HG03196 (cell line): Measurements from ENCODE around the gene FAAP100.

Experiments used
- ATAC-seq: cut with Tn5 transposase; IDR thresholded peaks from one replicate; pipeline ENCODE4 v1.9.1; 2021; ENCODE audit not compliant: unreplicated experiment

Gene FAAP100

DNA sequence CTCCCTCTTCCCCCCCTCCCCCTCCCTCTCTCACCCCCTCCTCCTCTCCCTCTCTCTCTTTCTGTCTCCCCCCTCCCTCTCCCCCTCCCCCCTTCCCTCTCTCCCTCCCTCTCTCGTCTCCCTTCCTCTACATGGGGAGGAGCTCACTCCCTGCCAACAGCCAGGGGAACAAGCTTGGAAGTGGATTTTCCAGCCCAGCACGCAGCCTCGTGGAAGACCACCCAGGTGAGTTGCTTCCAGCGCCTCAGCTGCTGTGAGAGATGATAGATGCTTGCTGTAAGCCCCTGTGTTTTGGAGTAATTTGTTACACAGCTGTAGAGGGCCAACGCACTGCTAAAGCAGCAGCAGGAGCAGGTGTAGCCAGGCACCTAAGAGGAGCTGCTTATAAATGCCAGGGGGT, 60.4 kb downstream of the FAAP100 start:
- ATAC-seq, result no peak

DNA sequence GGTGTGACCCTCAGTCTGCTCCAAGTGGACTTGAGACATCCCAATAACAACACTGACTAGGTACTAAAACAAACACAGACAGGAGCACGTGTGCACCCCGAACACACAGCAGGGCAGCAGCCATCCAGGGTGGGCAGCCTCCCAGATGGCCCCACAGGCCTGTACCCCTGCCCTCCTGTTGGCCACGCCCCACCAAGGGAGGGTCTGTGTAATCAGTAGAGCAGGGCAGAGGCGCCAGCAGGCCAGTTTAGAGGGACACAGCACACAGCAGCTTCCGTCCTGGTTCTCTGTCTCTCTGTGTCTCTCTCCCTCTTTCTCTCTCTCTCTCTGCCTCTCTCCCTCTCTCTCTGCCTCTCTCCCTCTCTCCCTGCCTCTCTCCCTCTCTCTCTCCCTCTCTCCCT, 61.0 kb downstream of the FAAP100 start:
- ATAC-seq, result no peak

DNA sequence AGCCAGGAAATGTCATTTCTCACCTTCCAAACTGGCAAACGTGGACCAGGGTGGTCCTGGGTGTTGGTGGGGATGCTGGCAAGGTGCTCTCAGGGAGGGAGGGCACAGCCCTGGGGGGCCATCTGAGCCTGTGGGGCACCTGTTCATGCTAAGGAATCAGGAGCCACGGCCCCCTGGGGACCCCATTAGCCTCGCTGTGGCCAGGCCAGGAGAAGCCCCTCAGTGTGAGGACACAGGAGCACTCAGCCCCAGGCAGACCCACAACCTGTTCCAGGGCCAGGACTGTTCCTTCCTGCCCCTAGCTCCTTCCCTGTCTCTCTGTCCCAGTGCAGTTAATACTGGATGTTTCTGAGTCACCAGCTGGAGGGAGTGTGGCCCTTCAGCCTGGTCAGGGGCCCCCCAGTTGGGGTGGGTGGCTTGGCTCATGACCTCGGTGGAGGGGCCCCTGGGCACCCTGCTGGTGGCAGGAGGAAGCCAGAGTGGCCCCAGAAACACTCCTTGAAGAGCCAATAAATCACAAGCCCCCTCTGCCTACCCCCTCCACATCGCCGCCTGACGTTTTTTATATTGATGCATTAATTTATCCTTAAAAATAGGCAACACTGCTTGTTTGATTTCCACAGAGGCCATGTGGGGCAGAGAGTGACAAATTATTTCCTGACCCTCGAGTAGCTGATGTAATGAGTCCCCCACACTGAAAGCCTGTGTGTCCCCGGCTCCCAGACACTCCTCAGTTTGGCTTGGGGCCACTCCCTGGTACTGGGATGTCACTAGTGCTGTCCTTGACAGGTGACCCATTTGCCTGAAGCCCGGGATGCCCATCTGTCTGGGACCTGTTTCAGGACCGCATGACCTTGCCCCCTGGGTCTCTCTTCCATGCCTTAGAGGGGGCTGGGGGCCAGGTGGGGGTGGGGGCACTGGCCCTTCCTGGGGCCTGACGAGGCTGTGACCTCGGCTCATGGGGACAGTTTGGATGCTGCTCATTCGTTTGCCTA, 61.9 kb downstream of the FAAP100 start:
- ATAC-seq, result no peak
